Stimulated activated naive CD8-positive, alpha-beta T cell treated with anti-CD3 and anti-CD28 coated beads, Interleukin-15, Interleukin-2, amounts not matched to agents 100 U/mL and 50 U/mL, for 24 hours (primary cell): ENCODE results near the gene EPB41L4A.
A peak's percentile ranks its signal among the peaks of the same experiment; 100 is the strongest.

Experiments used
- ATAC-seq: fragments of 150-1000 bp; cut with Tn5 transposase; one replicate; pipeline ENCODE4 v1.10.0; 2021
- DNase-seq: peaks from one replicate; pipeline ENCODE4 v3.0.0; 2021

Gene EPB41L4A

GRCh38 chr5:112154940-112155686, 264.0 kb downstream of the EPB41L4A start:
- ATAC-seq (peak; percentile 92), DNase-seq (no peak)

GRCh38 chr5:112149727-112150126, 269.4 kb downstream of the EPB41L4A start:
- ATAC-seq = no peak

GRCh38 chr5:112146323-112147226, 272.5 kb downstream of the EPB41L4A start:
- DNase-seq (peak; percentile 52), ATAC-seq (peak; percentile 87)

More at GRCh38 chr5:112149727-112150126, 269.4 kb downstream of the EPB41L4A start:
- no peak for DNase-seq

GRCh38 chr5:112143690-112144089, 275.4 kb downstream of the EPB41L4A start:
- ATAC-seq = no peak

GRCh38 chr5:112142769-112143270, 276.3 kb downstream of the EPB41L4A start:
- no peak for DNase-seq
- no peak for ATAC-seq

More at GRCh38 chr5:112143690-112144089, 275.4 kb downstream of the EPB41L4A start:
- DNase-seq = no peak

- ATAC-seq = no peak
- no peak for DNase-seq
Measured at GRCh38 chr5:112141582-112141981, 277.5 kb downstream of the EPB41L4A start.

DNA sequence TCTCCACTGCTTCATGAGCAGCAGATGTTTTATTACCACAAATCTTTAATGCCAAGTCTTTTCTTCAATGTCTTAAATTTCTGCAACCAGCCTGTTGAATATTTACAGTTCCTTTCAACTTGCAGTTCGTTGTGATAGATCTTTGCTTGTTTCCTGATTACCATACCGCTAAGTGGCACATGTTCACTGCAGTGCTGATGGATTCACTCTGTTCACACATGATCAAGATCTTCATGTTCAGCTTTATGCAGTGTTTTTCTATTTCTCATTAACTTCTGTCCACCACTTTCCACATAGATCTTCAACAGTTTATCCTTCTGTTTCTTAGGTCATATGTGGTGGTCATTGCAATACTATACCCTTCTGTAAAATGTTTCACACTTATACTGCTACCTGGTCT, 280.6 kb downstream of the EPB41L4A start:
- ATAC-seq (no peak), DNase-seq (no peak)

GRCh38 chr5:112136773-112137172, 282.3 kb downstream of the EPB41L4A start:
- no peak for ATAC-seq
- no peak for DNase-seq

- DNase-seq (no peak), ATAC-seq (no peak)
Measured at GRCh38 chr5:112127861-112128260, 291.2 kb downstream of the EPB41L4A start.

DNA sequence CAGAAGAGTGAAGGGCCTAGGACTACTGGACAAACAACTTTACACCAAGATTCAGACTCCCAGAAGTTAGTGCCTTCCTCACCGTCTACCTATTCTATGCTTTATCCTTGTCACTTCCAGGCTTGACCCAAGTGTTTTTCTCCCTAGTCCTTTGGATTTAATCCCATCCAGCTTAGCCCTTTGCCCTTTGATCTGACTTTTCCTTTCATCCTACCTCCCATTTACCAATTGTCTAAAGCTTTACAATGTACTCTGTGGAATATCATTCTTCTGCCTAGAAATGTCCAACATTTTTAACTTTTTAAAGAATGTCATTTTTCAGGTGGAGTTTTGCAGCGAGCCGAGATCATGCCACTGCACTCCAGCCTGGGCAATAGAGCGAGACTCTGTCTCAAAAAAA, 292.1 kb downstream of the EPB41L4A start:
- ATAC-seq = no peak
- DNase-seq = no peak

GRCh38 chr5:112125903-112126302, 293.2 kb downstream of the EPB41L4A start:
- no peak for DNase-seq

GRCh38 chr5:112124788-112125187, 294.3 kb downstream of the EPB41L4A start:
- DNase-seq = no peak
- no peak for ATAC-seq

More at GRCh38 chr5:112125903-112126302, 293.2 kb downstream of the EPB41L4A start:
- ATAC-seq = no peak

- ATAC-seq (no peak), DNase-seq (no peak)
Measured at GRCh38 chr5:112123086-112123485, 296.0 kb downstream of the EPB41L4A start.

DNA sequence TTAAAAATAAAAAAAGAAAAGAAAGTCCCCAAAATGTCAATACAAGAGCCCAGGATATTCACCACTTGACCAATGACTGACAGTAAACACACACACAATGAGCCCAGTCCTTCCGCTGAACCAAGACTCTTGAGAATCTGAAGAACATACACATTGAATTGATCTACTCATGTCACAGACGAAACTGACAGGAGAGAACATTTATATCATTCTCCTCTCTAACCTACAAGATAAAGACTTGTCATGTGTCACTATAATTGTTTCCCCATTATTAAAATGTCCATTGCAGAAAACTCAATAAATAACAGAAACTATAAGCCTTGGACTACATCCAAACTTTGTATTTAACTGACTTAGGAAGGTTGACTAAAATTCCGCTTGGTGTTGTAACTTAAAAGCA, 296.7 kb downstream of the EPB41L4A start:
- ATAC-seq = no peak
- no peak for DNase-seq

DNA sequence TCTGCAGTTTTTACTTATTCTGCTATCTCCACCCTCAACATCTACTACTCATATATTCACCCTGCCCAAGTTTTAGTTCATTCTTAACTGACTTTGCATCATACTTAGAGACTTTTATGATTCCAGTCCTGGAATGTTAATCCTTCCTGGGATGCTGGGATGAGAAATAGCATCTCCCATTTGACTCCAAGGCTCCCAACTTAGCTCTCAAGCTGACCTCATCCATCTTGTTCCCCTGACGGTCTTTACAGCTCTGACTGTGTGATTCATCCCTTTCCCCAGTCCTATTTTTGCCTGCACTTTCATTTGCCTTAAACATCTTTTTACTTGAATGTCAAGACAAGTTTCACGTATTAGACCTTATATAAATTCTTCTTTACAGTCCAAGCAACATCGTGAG, 297.8 kb downstream of the EPB41L4A start:
- ATAC-seq (no peak), DNase-seq (no peak)

DNA sequence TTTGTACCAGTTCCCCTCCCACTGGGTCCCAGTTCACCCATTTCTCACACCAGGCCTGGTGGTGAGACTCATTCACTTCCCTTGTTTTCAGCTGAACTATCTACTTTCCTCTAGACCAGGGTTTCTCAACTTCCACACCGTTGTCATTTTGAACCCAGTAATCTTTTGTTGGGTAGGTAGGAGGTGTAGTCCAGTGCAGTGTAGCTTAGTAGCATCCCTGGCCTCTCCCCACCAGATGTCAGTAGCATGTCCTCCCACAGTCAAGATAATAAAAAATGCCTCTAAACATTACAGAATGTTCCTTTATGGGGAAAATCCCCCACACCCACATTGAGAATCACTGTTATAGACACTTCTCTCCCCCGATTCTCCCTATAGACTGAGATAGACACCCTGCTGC, 299.1 kb downstream of the EPB41L4A start:
- DNase-seq (no peak), ATAC-seq (no peak)

- ATAC-seq (no peak), DNase-seq (no peak)
Measured at GRCh38 chr5:112119508-112119907, 299.6 kb downstream of the EPB41L4A start.

GRCh38 chr5:112117551-112117950, 301.5 kb downstream of the EPB41L4A start:
- DNase-seq (no peak), ATAC-seq (no peak)

- no peak for ATAC-seq
- no peak for DNase-seq
Measured at GRCh38 chr5:112116371-112116770, 302.7 kb downstream of the EPB41L4A start.

DNA sequence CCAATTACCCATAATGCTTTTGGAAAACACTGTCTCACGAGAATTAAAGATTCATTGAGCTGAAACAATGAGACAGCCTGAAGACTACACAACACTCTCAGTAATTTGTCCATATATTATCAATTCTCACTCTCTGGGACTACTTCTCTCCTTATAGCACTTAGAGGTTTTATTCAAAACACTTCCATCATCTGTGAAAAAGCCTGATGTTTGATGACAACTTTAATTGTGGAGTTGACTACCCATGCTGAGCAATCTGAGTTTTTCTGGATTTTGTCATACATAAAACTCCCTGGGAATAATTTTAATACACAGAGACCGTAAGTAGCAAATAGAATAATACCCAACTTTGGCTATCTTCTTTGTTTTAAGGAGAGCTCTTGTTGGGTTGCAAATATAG, 305.5 kb downstream of the EPB41L4A start:
- DNase-seq = no peak
- ATAC-seq = no peak
